Mucosa of stomach (tissue), 1 donor: Measurements from ENCODE around the gene MRTO4.
A peak's percentile ranks its signal among the peaks of the same experiment; 100 is the strongest.

Experiments used
- H3K27me3 ChIP-seq: one replicate; pipeline ENCODE4 v1.7.0; 2013; ENCODE audit warnings: mild to moderate bottlenecking, low read length; ENCODE audit not compliant: control insufficient read depth, insufficient read depth
- H3K36me3 ChIP-seq: one replicate; pipeline ENCODE4 v1.7.0; 2013; ENCODE audit warnings: low read length; ENCODE audit not compliant: control insufficient read depth, insufficient read depth
- H3K4me1 ChIP-seq: one replicate; pipeline ENCODE4 v1.7.0; 2013; ENCODE audit warnings: mild to moderate bottlenecking, low read length; ENCODE audit not compliant: control insufficient read depth, insufficient read depth
- H3K4me3 ChIP-seq: one replicate; pipeline ENCODE4 v1.7.0; 2013; ENCODE audit warnings: low read length
- H3K9ac ChIP-seq: one replicate; pipeline ENCODE4 v1.7.0; 2013; ENCODE audit warnings: mild to moderate bottlenecking, low read length, moderate library complexity
- H3K9me3 ChIP-seq: one replicate; pipeline ENCODE4 v1.7.0; 2013; ENCODE audit warnings: mild to moderate bottlenecking, low read length, moderate library complexity; ENCODE audit not compliant: control insufficient read depth
- donor health status: Pancreatic carcinoma.

MRTO4 gene

DNA sequence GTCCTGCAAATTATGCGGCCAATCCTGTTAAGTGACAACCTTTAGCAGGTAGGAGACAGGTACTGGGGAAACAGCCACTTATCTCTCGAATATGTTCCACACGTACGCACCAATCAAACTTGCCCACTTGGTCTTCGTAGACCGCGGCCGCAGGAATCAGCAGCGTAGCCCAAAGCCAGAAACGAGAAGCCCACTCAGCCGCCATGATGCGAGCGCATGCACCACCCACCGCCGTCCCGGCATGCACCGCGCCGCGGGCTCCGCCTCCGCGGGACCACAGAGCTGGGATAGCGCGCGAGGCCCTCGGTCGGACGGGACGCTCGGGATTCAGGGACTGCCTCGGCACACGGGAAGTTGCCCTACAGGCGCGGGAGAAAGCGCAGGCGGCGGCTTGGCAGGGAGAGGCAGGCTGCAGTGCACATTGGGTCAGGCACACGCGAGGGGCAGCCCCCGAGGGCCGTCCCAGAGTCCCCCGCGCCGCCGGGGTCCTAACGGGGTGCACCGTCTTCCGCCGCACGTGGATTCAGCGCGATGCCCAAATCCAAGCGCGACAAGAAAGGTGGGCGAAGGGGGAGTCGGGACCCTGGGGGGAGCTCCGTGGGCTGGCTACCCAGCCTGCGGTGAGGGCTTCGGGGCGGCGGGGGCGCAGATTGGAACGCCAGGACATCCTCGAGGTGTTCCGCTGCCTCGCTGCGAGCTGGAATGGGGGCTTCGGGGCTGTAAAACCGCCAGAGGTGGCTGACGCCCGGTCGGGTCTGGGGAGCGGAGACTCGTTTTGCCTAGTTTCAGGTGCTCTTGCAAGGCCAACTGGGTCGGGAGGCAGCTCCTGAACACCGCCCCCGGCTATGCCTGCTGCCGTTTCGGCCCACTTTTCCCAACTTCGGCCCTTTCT is at the start of gene MRTO4, which contains the start of gene EMC1:
MRTO4 (plus strand) TSS at position 501 of the 892 bp plus-strand sequence; CDS start at position 532, 31 bp downstream.
EMC1 (minus strand) TSS at position 220 of the 892 bp plus-strand sequence; CDS start at position 205, 15 bp downstream.
- Histone ChIP-seq H3K9me3 (no peaks in the 10 kb centered on the region), H3K4me3 (peak within 1 kb of the TSS; percentile 68), H3K4me1 (peaks cover 15% of the 10 kb centered on the region), H3K9ac (peak within 1 kb of the TSS; percentile 82), H3K27me3 (no peaks in the 10 kb centered on the region), H3K36me3 (no peaks in the 10 kb centered on the region)

- Histone ChIP-seq H3K4me3 (no peak overlapping the region), H3K36me3 (no peaks in the 10 kb centered on the region), H3K4me1 (peaks cover 32% of the 10 kb centered on the region), H3K27me3 (no peaks in the 10 kb centered on the region), H3K9me3 (no peaks in the 10 kb centered on the region), H3K9ac (no peak overlapping the region)
These were observed 49.2 kb upstream of the MRTO4 start for GRCh38 chr1:19202396-19202795.

GRCh38 chr1:19203440-19203839 is 48.2 kb upstream of the MRTO4 start:
- Histone ChIP-seq H3K36me3 (no peaks in the 10 kb centered on the region), H3K27me3 (no peaks in the 10 kb centered on the region), H3K4me1 (peaks cover 32% of the 10 kb centered on the region), H3K9me3 (no peaks in the 10 kb centered on the region), H3K9ac (no peak overlapping the region), H3K4me3 (no peak overlapping the region)

- no peaks in the 10 kb centered on the region for H3K27me3 ChIP-seq
These were observed 46.9 kb upstream of the MRTO4 start for GRCh38 chr1:19204446-19205266.

GRCh38 chr1:19205403-19205802 is 46.2 kb upstream of the MRTO4 start:
- Histone ChIP-seq H3K4me3 (no peak overlapping the region), H3K9me3 (no peaks in the 10 kb centered on the region), H3K4me1 (peaks cover 24% of the 10 kb centered on the region), H3K36me3 (no peaks in the 10 kb centered on the region), H3K27me3 (no peaks in the 10 kb centered on the region), H3K9ac (no peak overlapping the region)

More at GRCh38 chr1:19204446-19205266, 46.9 kb upstream of the MRTO4 start:
- H3K4me1 ChIP-seq: peaks cover 25% of the 10 kb centered on the region
- H3K36me3 ChIP-seq: no peaks in the 10 kb centered on the region
- H3K9ac ChIP-seq: no peak overlapping the region
- H3K9me3 ChIP-seq: no peaks in the 10 kb centered on the region
- no peak overlapping the region for H3K4me3 ChIP-seq

- no peaks in the 10 kb centered on the region for H3K36me3 ChIP-seq
- no peak overlapping the region for H3K9ac ChIP-seq
- H3K27me3 ChIP-seq: no peaks in the 10 kb centered on the region
- H3K9me3 ChIP-seq: no peaks in the 10 kb centered on the region
- peaks cover 24% of the 10 kb centered on the region for H3K4me1 ChIP-seq
- H3K4me3 ChIP-seq: no peak overlapping the region
These were observed 45.8 kb upstream of the MRTO4 start for GRCh38 chr1:19205845-19206244.

DNA sequence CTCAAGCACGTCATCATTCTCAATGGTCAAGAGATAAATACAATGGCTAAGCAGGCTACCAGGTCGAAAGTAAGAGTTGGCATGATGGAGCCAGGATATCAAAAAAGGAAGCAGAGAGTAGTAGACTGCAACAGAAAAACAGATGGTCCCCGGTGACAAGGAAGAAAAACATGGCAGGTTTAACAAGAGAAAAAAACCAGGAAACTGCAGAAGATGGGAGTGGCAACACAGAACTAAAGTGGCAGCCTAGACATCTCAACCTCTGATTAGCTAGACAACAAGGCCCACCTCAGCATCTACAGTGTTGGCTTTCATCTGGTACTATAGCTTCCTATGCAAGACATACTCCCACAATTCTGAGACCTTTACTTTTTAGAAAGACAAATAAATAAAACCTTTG is 44.7 kb upstream of the MRTO4 start:
- H3K9ac ChIP-seq: no peak overlapping the region
- no peaks in the 10 kb centered on the region for H3K27me3 ChIP-seq
- H3K4me1 ChIP-seq: peaks cover 31% of the 10 kb centered on the region

GRCh38 chr1:19208710-19209438 is 42.7 kb upstream of the MRTO4 start:
- Histone ChIP-seq H3K4me1 (peaks cover 15% of the 10 kb centered on the region), H3K9me3 (no peaks in the 10 kb centered on the region), H3K27me3 (no peaks in the 10 kb centered on the region), H3K36me3 (no peaks in the 10 kb centered on the region), H3K9ac (peak overlapping the region; percentile 73), H3K4me3 (peak overlapping the region; percentile 71)

More for the DNA sequence above, 44.7 kb upstream of the MRTO4 start:
- Histone ChIP-seq H3K4me3 (no peak overlapping the region), H3K36me3 (no peaks in the 10 kb centered on the region), H3K9me3 (no peaks in the 10 kb centered on the region)

GRCh38 chr1:19209439-19209989 is 42.1 kb upstream of the MRTO4 start:
- H3K9me3 ChIP-seq: no peaks in the 10 kb centered on the region
- peak overlapping the region; percentile 71 for H3K4me3 ChIP-seq
- peak overlapping the region; percentile 73 for H3K9ac ChIP-seq
- no peaks in the 10 kb centered on the region for H3K27me3 ChIP-seq
- peaks cover 14% of the 10 kb centered on the region for H3K4me1 ChIP-seq
- H3K36me3 ChIP-seq: no peaks in the 10 kb centered on the region

GRCh38 chr1:19209990-19210771 is 41.4 kb upstream of the MRTO4 start, which contains the start of gene UBR4:
UBR4 (minus strand) TSS chr1:19210266; CDS start chr1:19210248, 18 bp downstream.
- Histone ChIP-seq H3K4me1 (peaks cover 7% of the 10 kb centered on the region), H3K4me3 (peak within 1 kb of the TSS; percentile 71), H3K9ac (peak within 1 kb of the TSS; percentile 73), H3K36me3 (no peaks in the 10 kb centered on the region), H3K9me3 (no peaks in the 10 kb centered on the region), H3K27me3 (no peaks in the 10 kb centered on the region)
